Lower leg skin (tissue), 3 donors: ENCODE results near the gene PDK4.
"Not testable (repeated sequence)": the region's sequence is repeated elsewhere in the genome, so short reads cannot be mapped to it uniquely, and the experiment has no call there.

Experiments used
- POLR2A ChIP-seq, 2 donors: fragments of 450-650 bp; IDR thresholded peaks; one replicate each; pipeline ENCODE4 v1.6.1; 2016 to 2017; ENCODE audit warnings: antibody characterized with exemption in 2 of 2, mild to moderate bottlenecking in 1 of 2, moderate library complexity in 1 of 2
- TF ChIP-seq, protein P1 (sequence below), 3 donors: fragments of 450-650 bp; IDR thresholded peaks; one replicate each; pipeline ENCODE4 v1.5.1; 2016; ENCODE audit warnings: antibody characterized with exemption in 3 of 3, mild to moderate bottlenecking in 3 of 3, moderate library complexity in 2 of 3

DNA sequence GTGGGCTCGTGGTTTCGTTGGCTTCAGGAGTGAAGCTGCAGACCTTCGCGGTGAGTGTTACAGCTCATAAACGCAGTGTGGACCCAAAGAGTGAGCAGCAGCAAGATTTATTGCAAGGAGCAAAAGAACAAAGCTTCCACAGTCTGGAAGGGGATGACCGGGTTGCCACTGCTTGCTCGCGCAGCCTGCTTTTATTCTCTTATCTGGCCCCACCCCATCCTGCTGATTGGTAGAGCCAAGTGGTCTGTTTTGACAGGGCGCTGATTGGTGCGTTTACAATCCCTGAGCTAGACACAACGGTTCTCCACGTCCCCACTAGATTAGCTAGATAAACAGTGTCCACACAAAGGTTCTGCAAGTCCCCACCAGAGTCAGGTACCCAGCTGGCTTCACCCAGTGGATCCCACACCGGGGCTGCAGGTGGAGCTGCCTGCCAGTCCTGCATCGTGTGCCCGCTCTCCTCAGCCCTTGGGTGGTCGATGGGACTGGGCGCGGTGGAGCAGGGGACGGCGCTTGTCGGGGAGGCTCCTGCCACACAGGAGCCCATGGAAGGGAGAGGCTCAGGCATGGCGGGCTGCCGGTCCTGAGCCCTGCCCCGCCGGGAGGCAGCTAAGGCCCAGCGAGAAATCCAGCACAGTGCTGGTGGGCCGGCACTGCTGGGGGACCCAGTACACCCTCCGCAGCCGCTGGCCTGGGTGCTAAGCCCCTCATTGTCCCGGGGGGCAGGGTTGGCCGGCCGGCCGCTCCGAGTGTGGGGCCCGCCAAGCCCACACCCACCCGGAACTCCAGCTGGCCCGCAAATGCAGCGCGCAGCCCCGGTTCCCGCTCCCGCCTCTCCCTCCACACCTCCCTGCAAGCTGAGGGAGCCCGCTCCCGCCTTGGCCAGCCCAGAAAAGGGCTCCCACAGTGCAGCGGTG, 44.0 kb downstream of the PDK4 start:
- TF ChIP-seq, protein P1, sequence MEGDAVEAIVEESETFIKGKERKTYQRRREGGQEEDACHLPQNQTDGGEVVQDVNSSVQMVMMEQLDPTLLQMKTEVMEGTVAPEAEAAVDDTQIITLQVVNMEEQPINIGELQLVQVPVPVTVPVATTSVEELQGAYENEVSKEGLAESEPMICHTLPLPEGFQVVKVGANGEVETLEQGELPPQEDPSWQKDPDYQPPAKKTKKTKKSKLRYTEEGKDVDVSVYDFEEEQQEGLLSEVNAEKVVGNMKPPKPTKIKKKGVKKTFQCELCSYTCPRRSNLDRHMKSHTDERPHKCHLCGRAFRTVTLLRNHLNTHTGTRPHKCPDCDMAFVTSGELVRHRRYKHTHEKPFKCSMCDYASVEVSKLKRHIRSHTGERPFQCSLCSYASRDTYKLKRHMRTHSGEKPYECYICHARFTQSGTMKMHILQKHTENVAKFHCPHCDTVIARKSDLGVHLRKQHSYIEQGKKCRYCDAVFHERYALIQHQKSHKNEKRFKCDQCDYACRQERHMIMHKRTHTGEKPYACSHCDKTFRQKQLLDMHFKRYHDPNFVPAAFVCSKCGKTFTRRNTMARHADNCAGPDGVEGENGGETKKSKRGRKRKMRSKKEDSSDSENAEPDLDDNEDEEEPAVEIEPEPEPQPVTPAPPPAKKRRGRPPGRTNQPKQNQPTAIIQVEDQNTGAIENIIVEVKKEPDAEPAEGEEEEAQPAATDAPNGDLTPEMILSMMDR (IDR thresholded peaks at IDR 0.05), result not testable (repeated sequence)
- TF ChIP-seq POLR2A (IDR thresholded peaks at IDR 0.05), result not testable (repeated sequence)
